HG03378 (cell line): ENCODE results near the gene MFAP3L.

ENCODE experiments used
- ATAC-seq: cut with Tn5 transposase; IDR thresholded peaks from one replicate; pipeline ENCODE4 v1.9.1; 2021; ENCODE audit warnings: mild to moderate bottlenecking, moderate library complexity; ENCODE audit not compliant: unreplicated experiment

The MFAP3L gene

GRCh38 chr4:170022211-170022610 lies 4.0 kb downstream of the MFAP3L start:
- no peak for ATAC-seq

DNA sequence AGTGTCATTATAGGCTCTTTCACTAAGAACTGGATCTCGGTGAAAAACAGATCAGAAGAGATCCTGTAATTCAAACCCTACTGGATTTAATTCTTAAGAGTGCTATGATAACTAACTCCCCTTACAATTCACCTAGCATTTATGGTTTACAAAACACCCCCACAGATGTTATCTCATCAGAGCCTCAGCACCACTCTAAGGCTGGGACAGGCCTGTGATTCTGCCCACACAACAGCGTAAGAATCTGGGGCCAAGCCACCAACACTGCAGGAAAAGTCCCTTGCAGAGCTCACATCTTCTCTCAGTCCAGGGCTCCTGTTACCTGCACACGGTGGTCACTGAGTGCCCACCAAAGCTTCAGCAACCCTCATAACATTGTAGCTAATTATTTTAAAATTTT lies 8.9 kb downstream of the MFAP3L start:
- no peak for ATAC-seq

GRCh38 chr4:170015285-170015684 lies 10.9 kb downstream of the MFAP3L start:
- ATAC-seq = no peak

DNA sequence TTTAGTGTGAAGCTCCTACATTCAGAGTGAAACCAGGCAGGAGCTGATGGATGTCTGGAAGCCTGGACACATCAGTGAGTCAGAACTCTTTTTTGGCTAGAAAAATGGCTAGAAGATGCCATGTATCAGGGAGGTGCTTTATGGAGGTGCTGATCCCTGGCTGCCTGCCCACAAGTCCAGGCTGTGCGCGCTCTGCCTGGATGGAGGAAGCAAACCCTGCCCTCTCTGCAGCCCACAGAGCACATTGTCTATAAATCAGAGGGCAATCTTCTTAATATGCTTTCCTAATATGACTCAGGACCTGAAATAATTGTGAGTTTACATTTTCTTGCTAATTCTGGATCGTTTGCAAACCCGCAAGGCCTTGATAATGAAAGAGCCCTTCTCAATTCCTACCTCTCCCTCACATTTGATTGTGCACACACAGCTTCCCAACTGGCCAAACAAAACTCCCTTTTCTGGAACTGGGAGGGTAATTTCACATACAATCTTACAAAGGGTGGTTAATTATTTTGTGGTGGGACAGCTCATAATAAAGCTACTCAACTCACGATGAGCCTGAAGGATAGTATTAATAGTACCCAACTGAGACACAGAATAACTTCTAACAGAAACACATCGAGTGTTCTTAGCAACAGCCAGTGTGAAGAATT lies 11.7 kb downstream of the MFAP3L start:
- ATAC-seq = no peak

GRCh38 chr4:170012629-170012958 lies 13.6 kb downstream of the MFAP3L start:
- ATAC-seq = no peak

GRCh38 chr4:170011921-170012628 lies 14.1 kb downstream of the MFAP3L start:
- no peak for ATAC-seq

GRCh38 chr4:170009291-170009690 lies 16.9 kb downstream of the MFAP3L start:
- ATAC-seq = no peak

GRCh38 chr4:170008801-170009200 lies 17.4 kb downstream of the MFAP3L start:
- no peak for ATAC-seq

GRCh38 chr4:170008371-170008770 lies 17.8 kb downstream of the MFAP3L start:
- peak; percentile 48 for ATAC-seq

GRCh38 chr4:170007113-170007512 lies 19.1 kb downstream of the MFAP3L start:
- no peak for ATAC-seq

GRCh38 chr4:170005472-170005871 lies 20.7 kb downstream of the MFAP3L start:
- ATAC-seq = no peak

DNA sequence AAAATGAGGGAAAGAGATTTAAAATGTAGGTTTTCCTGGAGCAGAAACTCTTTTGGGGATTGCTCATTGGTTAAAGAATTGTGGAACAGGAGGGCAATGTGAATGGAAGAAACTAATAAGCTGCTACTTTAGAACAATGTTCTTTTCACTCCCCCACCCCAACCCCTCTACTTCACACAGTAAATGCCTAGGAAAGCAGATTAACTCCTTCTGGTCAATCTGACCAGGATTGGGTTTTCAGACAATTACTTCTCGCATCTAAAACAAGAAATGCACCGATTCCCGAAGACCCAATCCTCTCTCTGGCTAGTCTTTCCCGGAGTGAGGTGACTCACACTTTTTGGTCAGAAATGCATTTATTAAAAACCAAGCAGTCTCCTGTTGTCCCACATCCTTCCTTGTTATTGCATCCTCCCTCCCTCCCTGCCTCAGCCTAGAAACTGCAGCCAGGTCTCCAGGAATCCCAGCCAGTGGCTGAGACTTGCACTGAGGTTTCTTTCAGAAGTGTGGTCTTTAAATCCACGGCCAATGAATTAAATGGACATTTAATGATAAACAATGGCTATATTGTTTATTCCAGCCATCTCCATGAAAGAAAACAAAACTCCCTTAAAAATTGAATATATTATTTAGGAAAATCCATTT lies 21.4 kb downstream of the MFAP3L start:
- no peak for ATAC-seq

GRCh38 chr4:170003071-170004070 lies 22.8 kb downstream of the MFAP3L start:
- ATAC-seq = no peak

DNA sequence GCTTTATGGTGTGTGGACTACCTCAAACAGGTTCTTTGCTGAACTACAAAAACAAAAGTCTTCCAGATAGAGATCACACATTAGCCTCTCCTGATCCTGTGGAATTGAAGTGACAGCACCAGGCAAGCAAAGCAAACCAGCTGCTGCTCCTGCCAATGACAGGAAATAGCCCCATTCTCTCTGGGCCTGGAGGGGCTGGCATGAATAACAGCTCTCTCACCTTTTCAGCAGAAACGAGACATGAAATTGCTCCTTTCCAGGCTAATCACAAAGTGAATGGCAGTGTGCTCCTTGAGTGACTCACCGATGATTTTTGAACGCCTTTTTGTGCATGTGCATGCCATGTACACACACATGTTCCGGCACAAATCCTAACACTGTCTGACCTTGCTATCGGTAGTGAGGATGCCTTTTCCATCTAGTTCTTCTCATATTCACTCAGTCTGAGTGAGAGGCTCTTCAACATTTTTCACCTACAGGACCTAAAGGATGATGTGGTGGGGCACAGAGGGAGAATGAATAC lies 24.4 kb downstream of the MFAP3L start:
- ATAC-seq = no peak

- ATAC-seq = no peak
Measured at GRCh38 chr4:170001011-170001744, 25.0 kb downstream of the MFAP3L start.

DNA sequence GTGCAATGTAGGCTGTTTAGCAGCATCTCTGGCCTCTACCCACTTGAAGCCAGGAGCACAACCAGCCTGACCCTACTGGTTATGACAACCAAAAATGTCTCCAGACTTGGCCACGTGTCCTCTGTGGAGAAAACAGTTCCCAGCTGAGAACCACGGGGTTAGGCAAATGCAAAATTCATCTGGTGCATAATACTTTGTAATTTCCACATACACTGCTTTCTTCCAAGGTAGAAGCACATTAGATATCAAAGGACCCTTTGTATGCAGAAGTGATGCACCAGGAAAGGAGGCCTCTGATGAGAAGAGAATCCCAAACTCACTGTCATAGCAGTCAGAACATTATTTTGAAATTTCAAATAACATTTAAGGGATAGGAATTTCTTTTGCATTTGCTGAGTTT lies 26.3 kb downstream of the MFAP3L start:
- no peak for ATAC-seq

DNA sequence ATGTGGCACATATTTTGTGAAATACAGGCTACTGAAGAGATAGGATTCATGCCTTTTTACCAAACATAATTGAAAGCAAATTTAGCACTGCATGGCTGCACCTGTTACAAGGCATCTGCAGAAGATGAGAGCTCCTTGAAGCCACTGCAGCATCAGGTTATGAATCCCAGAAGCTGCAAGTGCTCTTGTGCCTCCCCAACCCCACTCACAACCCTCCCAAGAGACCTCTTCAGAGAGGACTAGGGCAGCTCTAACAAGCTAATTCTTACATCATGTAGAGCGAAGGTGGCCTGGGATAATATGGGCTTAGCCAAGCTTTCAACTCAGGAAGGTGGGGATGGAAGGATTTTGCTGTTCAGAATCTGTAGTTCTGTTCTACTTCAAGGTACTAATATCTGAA lies 27.2 kb downstream of the MFAP3L start:
- no peak for ATAC-seq

- no peak for ATAC-seq
Measured at GRCh38 chr4:169996379-169997240, 29.6 kb downstream of the MFAP3L start.

DNA sequence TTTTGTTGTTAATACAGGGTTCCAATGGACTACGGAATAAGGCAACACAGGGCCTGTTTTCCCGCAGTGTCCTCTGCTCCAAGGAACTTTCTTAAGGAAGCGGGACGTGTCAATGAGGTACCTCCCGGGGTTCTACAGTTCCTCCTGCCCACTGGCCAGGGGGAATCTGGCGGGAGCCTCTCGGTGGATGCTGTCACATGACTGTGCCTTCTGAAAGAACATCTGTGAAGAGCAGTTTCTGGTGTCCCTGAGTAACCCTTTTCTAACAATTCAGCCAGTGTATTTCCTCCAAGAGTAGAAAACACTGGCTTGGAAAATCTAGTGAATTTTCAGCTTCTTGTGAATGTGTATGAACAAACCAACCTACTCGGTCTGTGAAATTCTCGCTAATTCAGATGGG lies 32.7 kb downstream of the MFAP3L start:
- no peak for ATAC-seq
